Right lobe of liver (tissue), 6 donors: Measurements from ENCODE around the gene TRAPPC12. TPM values are rescaled to one million over a fixed set of nuclear protein-coding genes. Genes with fewer than 3 reads are reported as not detected.
A peak's percentile ranks its signal among the peaks of the same experiment; 100 is the strongest.

Experiments
- ATAC-seq, 4 donors: fragments of 200-7000 bp; cut with Tn5 transposase; one replicate each; pipeline ENCODE4 v1.9.1; 2020; ENCODE audit warnings: mild to moderate bottlenecking in 4 of 4, moderate library complexity in 4 of 4
- DNase-seq, 3 donors: peaks; one replicate each; pipeline ENCODE4 v3.0.0-alpha.2; 2020
- H3K27ac ChIP-seq, 3 donors: fragments of 200-600 bp; one replicate each; pipeline ENCODE4 v1.8.0; 2022
- H3K27me3 ChIP-seq, 2 donors: fragments of 200-600 bp; one replicate each; pipeline ENCODE4 v1.8.0; 2022
- H3K36me3 ChIP-seq, 4 donors: fragments of 200-600 bp; sonication (generic) in 1 of 4; one replicate each; pipeline versions ENCODE4 v1.5.1 to v1.8.0; 2017 to 2022; ENCODE audit warnings: control low read depth in 1 of 4
- H3K4me1 ChIP-seq, 4 donors: fragments of 200-600 bp; sonication (generic) in 1 of 4; one replicate each; pipeline versions ENCODE4 v1.5.1 to v1.8.0; 2017 to 2022; ENCODE audit warnings: control low read depth in 1 of 4
- H3K4me3 ChIP-seq, 3 donors: fragments of 200-600 bp; one replicate each; pipeline ENCODE4 v1.8.0; 2022
- H3K9me3 ChIP-seq, 4 donors: fragments of 200-600 bp; sonication (generic) in 1 of 4; one replicate each; pipeline versions ENCODE4 v1.5.1 to v1.8.0; 2017 to 2022; ENCODE audit warnings: control low read depth in 1 of 4
- CTCF ChIP-seq, 4 donors: fragments of 200-600 bp in 3 of 4; fragments of 450-650 bp in 1 of 4; IDR thresholded peaks; one replicate each; pipeline versions ENCODE4 v1.5.1 to v1.8.0; 2016 to 2022; ENCODE audit warnings: antibody characterized with exemption in 4 of 4, mild to moderate bottlenecking in 2 of 4
- POLR2A ChIP-seq: fragments of 450-650 bp; IDR thresholded peaks from one replicate; pipeline ENCODE4 v1.6.1; 2017; ENCODE audit warnings: antibody characterized with exemption, mild to moderate bottlenecking
- WGBS: methylation state at CpG from one replicate; pipeline ENCODE4 v1.1.6; 2018; ENCODE audit warnings: low coverage, low lambda C conversion rate; ENCODE audit not compliant: insufficient coverage; ENCODE audit errors: missing lambda C conversion rate; 5-methylcytosine and 5-hydroxymethylcytosine counted together
- intact Hi-C, 2 donors: fragments of 100-400 bp; cut with DNase I; formaldehyde crosslinking; loops; one replicate each; pipeline versions ENCODE4 v1.11.2 to v1.14.1; 2022
- total RNA-seq, 6 experiments: library from RNA; depleted of rRNA in 2 of 6; stranded (reverse); fragments of >200 nt in 2 of 6; fragmentation: NEBNext Ultra II Directional in 3 of 6; extraction: Animal tissue kit (Norgen Biotek cat#: 25700) in 3 of 6; gene quantifications; one replicate each; pipeline versions ENCODE4 v1.1.0 to v1.2.4, GENCODE V29; 2016 to 2023
- donor health status: DM: no; HTN: yes; CAD: no.
- donor health status: DM: no; HTN: no; CAD: no.
- donor health status: DM: no; HTN: no; CAD: no.
- donor health status: DM: no; HTN: yes; CAD: no.
- donor health status: DM: no; HTN: yes; CAD: no.

Gene TRAPPC12
- total RNA-seq, 6 experiments from 2014 or later = 39.2 to 92.4 (median 47.8) TPM

GRCh38 chr2:3387644-3388411 lies 8.3 kb downstream of the TRAPPC12 start:
- intact Hi-C loops = no loop called here
- Histone ChIP-seq H3K27me3 (no peaks in the 10 kb centered on the region), H3K4me3 (no peak overlapping the region), H3K4me1 (no peaks in the 10 kb centered on the region), H3K9me3 (no peaks in the 10 kb centered on the region), H3K27ac (no peak overlapping the region), H3K36me3 (peaks cover 0 to 21% (median 13%) of the 10 kb centered on the region in 4 donors)
- TF ChIP-seq POLR2A (no peak), CTCF (IDR thresholded peaks at IDR 0.05) (no peak)
- peak in 1 of 4 donors; percentile 32 for ATAC-seq
- no peak for DNase-seq
- 88% methylated on average over 12 of the region's 89 CpGs for WGBS

- WGBS = 96% methylated on average over 18 of the region's 31 CpGs
- intact Hi-C loops = no loop called here
- Histone ChIP-seq H3K36me3 (peaks cover 0 to 21% (median 13%) of the 10 kb centered on the region in 4 donors), H3K9me3 (no peaks in the 10 kb centered on the region), H3K27ac (no peak overlapping the region), H3K4me1 (no peaks in the 10 kb centered on the region), H3K4me3 (no peak overlapping the region), H3K27me3 (no peaks in the 10 kb centered on the region)
- TF ChIP-seq POLR2A = no peak
- TF ChIP-seq CTCF (IDR thresholded peaks at IDR 0.05) = no peak
- ATAC-seq (no peak), DNase-seq (no peak)
These were observed 8.9 kb downstream of the TRAPPC12 start for GRCh38 chr2:3388412-3388738.

- intact Hi-C loops = no loop called here
- TF ChIP-seq POLR2A (no peak), CTCF (IDR thresholded peaks at IDR 0.05) (no peak)
- H3K27ac ChIP-seq = no peak overlapping the region
- no peak for ATAC-seq
- H3K9me3 ChIP-seq = no peaks in the 10 kb centered on the region
- peaks cover 0 to 21% (median 13%) of the 10 kb centered on the region in 4 donors for H3K36me3 ChIP-seq
- H3K4me1 ChIP-seq = no peaks in the 10 kb centered on the region
- DNase-seq = no peak
- WGBS = 100% methylated on average over 18 of the region's 29 CpGs
- no peaks in the 10 kb centered on the region for H3K27me3 ChIP-seq
- H3K4me3 ChIP-seq = no peak overlapping the region
These were observed 9.7 kb downstream of the TRAPPC12 start for GRCh38 chr2:3389193-3389592.

DNA sequence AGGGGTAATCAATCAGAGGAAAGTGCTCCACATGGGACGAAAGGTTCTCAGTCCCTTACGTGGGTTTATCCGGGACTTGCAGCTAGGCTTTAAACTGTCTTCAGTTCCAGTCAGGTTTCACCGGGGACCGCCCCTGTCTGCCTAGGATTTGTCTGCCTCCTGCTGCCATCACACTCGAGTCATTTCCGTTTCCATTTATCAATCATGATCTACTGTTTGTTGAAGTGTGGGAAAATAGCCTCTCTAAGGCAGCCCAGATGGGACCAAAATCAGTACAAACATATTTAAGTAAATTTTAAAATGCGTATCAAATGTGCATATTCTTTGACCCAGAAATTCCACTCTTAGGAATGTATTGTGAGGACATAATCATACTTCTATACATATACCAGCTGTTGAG lies 10.5 kb downstream of the TRAPPC12 start:
- Histone ChIP-seq H3K27ac (no peak overlapping the region), H3K4me3 (no peak overlapping the region), H3K4me1 (no peaks in the 10 kb centered on the region), H3K27me3 (no peaks in the 10 kb centered on the region), H3K9me3 (no peaks in the 10 kb centered on the region), H3K36me3 (peaks cover 0 to 21% (median 13%) of the 10 kb centered on the region in 4 donors)
- TF ChIP-seq POLR2A = no peak
- no peak for TF ChIP-seq CTCF (IDR thresholded peaks at IDR 0.05)
- no peak for DNase-seq
- ATAC-seq = no peak
- intact Hi-C loops = no loop called here
- WGBS = 88% methylated on average over 5 of the region's 8 CpGs
